Ovary (tissue), 3 donors: ENCODE data around the gene OXCT2.

Experiments
- EP300 ChIP-seq: sonication (generic); formaldehyde crosslinking; IDR thresholded peaks from one replicate; pipeline ENCODE4 v1.6.1; 2017; ENCODE audit warnings: antibody characterized with exemption
- TF ChIP-seq, protein P1 (sequence below), 3 donors: fragments of 450-650 bp in 2 of 3; fragments of 200-600 bp in 1 of 3; IDR thresholded peaks; one replicate each; pipeline versions ENCODE4 v1.5.1 to v1.8.0; 2016 to 2022; ENCODE audit warnings: antibody characterized with exemption in 3 of 3, mild to moderate bottlenecking in 1 of 3
- donor health status: DM: no; HTN: no; CAD: no.

DNA sequence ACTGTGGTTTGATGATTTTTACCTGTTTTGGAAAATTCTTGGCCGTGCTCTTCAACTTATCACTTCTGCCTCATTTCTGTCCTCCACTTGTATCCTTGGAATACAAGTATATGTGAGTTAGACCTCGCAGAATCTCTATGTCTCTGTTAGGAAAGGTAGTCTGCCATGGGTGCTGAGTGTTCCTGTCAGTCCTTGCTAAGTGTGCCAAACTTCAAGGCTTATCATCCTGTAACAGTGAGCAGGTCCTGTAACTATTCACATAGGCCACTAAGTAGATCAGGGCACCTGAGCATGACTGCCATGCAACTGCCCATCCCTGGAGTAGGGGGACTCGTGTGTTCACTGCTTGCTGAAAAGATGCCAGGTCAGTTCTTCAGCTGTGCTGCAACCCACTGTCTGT, 41.8 kb upstream of the OXCT2 start:
- TF ChIP-seq, protein P1, sequence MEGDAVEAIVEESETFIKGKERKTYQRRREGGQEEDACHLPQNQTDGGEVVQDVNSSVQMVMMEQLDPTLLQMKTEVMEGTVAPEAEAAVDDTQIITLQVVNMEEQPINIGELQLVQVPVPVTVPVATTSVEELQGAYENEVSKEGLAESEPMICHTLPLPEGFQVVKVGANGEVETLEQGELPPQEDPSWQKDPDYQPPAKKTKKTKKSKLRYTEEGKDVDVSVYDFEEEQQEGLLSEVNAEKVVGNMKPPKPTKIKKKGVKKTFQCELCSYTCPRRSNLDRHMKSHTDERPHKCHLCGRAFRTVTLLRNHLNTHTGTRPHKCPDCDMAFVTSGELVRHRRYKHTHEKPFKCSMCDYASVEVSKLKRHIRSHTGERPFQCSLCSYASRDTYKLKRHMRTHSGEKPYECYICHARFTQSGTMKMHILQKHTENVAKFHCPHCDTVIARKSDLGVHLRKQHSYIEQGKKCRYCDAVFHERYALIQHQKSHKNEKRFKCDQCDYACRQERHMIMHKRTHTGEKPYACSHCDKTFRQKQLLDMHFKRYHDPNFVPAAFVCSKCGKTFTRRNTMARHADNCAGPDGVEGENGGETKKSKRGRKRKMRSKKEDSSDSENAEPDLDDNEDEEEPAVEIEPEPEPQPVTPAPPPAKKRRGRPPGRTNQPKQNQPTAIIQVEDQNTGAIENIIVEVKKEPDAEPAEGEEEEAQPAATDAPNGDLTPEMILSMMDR (IDR thresholded peaks at IDR 0.05) = no peak
- no peak for TF ChIP-seq EP300
